Right atrium auricular region (tissue), 2 donors: ENCODE results near the gene LMF1. TPM values are rescaled to one million over a fixed set of nuclear protein-coding genes. Genes with fewer than 3 reads are reported as not detected.
"Not testable (repeated sequence)": the region's sequence is repeated elsewhere in the genome, so short reads cannot be mapped to it uniquely, and the experiment has no call there.

ENCODE experiments used
- DNase-seq: peaks from one replicate; pipeline ENCODE4 v3.0.0-alpha.2; 2019; ENCODE audit warnings: low spot score
- H3K27ac ChIP-seq, 2 donors: fragments of 200-600 bp; sonication (generic); 1 replicate in 1 of 2; 2 replicates in 1 of 2; pipeline ENCODE4 v1.5.1; 2016 to 2019
- H3K27me3 ChIP-seq, 2 donors: fragments of 200-600 bp; sonication (generic); one replicate each; pipeline versions ENCODE4 v1.5.1 to v1.6.0; 2017 to 2019
- H3K36me3 ChIP-seq: fragments of 200-600 bp; sonication (generic); one replicate; pipeline ENCODE4 v1.5.1; 2016
- H3K4me1 ChIP-seq, 2 donors: fragments of 200-600 bp; sonication (generic); one replicate each; pipeline versions ENCODE4 v1.5.1 to v1.6.0; 2017 to 2019
- H3K4me3 ChIP-seq, 2 donors: fragments of 200-600 bp; sonication (generic); 1 replicate in 1 of 2; 2 replicates in 1 of 2; pipeline ENCODE4 v1.5.1; 2017 to 2019; ENCODE audit warnings: mild to moderate bottlenecking in 1 of 2, moderate library complexity in 1 of 2
- H3K9me3 ChIP-seq, 2 donors: fragments of 200-600 bp; sonication (generic); one replicate each; pipeline ENCODE4 v1.5.1; 2019
- CTCF ChIP-seq, 2 donors: fragments of 200-600 bp; sonication (generic); IDR thresholded peaks; one replicate each; pipeline ENCODE4 v1.5.1; 2019; ENCODE audit warnings: antibody characterized with exemption in 2 of 2
- total RNA-seq, 2 donors: library from RNA; depleted of rRNA; stranded (reverse); fragments of >200 nt; gene quantifications; one replicate each; pipeline ENCODE4 v1.1.0, GENCODE V29; 2016

The LMF1 gene
- total RNA-seq, 2 donors from 2014 or later = 11.9 to 14.1 TPM

GRCh38 chr16:890716-891352 is 80.0 kb downstream of the LMF1 start:
- Histone ChIP-seq H3K4me1 (peaks cover 0 to 9% of the 10 kb centered on the region in 2 donors), H3K9me3 (no peaks in the 10 kb centered on the region), H3K27me3 (no peaks in the 10 kb centered on the region), H3K4me3 (no peak overlapping the region), H3K27ac (no peak overlapping the region), H3K36me3 (no peaks in the 10 kb centered on the region)
- TF ChIP-seq CTCF (IDR thresholded peaks at IDR 0.05) = no peak
- DNase-seq = no peak

GRCh38 chr16:890217-890616 is 80.6 kb downstream of the LMF1 start:
- H3K36me3 ChIP-seq = no peaks in the 10 kb centered on the region
- H3K4me1 ChIP-seq = peaks cover 0 to 9% of the 10 kb centered on the region in 2 donors
- DNase-seq = no peak
- TF ChIP-seq CTCF (IDR thresholded peaks at IDR 0.05) = no peak
- no peaks in the 10 kb centered on the region for H3K27me3 ChIP-seq
- H3K27ac ChIP-seq = no peak overlapping the region
- no peak overlapping the region for H3K4me3 ChIP-seq
- peaks cover 0 to under 1% of the 10 kb centered on the region in 2 donors for H3K9me3 ChIP-seq

- Histone ChIP-seq H3K27me3 (no peaks in the 10 kb centered on the region), H3K4me3 (no peak overlapping the region), H3K27ac (no peak overlapping the region), H3K4me1 (peaks cover 0 to 9% of the 10 kb centered on the region in 2 donors), H3K36me3 (no peaks in the 10 kb centered on the region), H3K9me3 (peaks cover 0 to 7% of the 10 kb centered on the region in 2 donors)
- no peak for DNase-seq
- TF ChIP-seq CTCF (IDR thresholded peaks at IDR 0.05) = no peak
These were observed 81.2 kb downstream of the LMF1 start for GRCh38 chr16:889586-889985.

- peaks cover 0 to 9% of the 10 kb centered on the region in 2 donors for H3K4me1 ChIP-seq
- H3K27me3 ChIP-seq = no peaks in the 10 kb centered on the region
- H3K36me3 ChIP-seq = no peaks in the 10 kb centered on the region
- no peak overlapping the region for H3K4me3 ChIP-seq
- DNase-seq = no peak
- H3K9me3 ChIP-seq = peaks cover 0 to 12% of the 10 kb centered on the region in 2 donors
- H3K27ac ChIP-seq = no peak overlapping the region
- no peak for TF ChIP-seq CTCF (IDR thresholded peaks at IDR 0.05)
These were observed 81.7 kb downstream of the LMF1 start for GRCh38 chr16:888901-889570.

- DNase-seq, H3K4me1 ChIP-seq, H3K36me3 ChIP-seq, H3K27me3 ChIP-seq, H3K4me3 ChIP-seq, H3K27ac ChIP-seq: not testable (repeated sequence)
- peaks cover 0 to 18% of the 10 kb centered on the region in 2 donors for H3K9me3 ChIP-seq
These were observed 82.3 kb downstream of the LMF1 start for GRCh38 chr16:888456-888855.

GRCh38 chr16:887846-888245 is 82.9 kb downstream of the LMF1 start:
- no peak for DNase-seq
- Histone ChIP-seq H3K9me3 (peaks cover 0 to 24% of the 10 kb centered on the region in 2 donors), H3K4me3 (no peak overlapping the region), H3K27me3 (no peaks in the 10 kb centered on the region), H3K4me1 (peaks cover 0 to 9% of the 10 kb centered on the region in 2 donors), H3K36me3 (no peaks in the 10 kb centered on the region), H3K27ac (no peak overlapping the region)
- TF ChIP-seq CTCF (IDR thresholded peaks at IDR 0.05) = no peak
